Kidney epithelial cell (primary cell): ENCODE results near the gene SCNN1B. TPM values are rescaled to one million over a fixed set of nuclear protein-coding genes. Genes with fewer than 3 reads are reported as not detected.
"Not testable (repeated sequence)": the region's sequence is repeated elsewhere in the genome, so short reads cannot be mapped to it uniquely, and the experiment has no call there.

Source experiments
- DNase-seq: peaks from one replicate; pipeline ENCODE4 v3.0.0-alpha.2; 2010; ENCODE audit warnings: low read depth
- H3K27me3 ChIP-seq: 2 replicates; pipeline ENCODE4 v1.6.0; 2011; ENCODE audit warnings: low read length; ENCODE audit not compliant: control insufficient read depth, insufficient read depth
- H3K36me3 ChIP-seq: 2 replicates; pipeline ENCODE4 v1.5.1; 2011; ENCODE audit warnings: low read length; ENCODE audit not compliant: control insufficient read depth, insufficient read depth
- H3K4me3 ChIP-seq: 2 replicates; pipeline ENCODE4 v1.5.1; 2011; ENCODE audit warnings: low read depth, mild to moderate bottlenecking, control low read depth, low read length
- total RNA-seq: library from RNA; depleted of rRNA; stranded (reverse); fragments of >200 nt; gene quantifications from 2 replicates; pipeline ENCODE4 v1.2.3, GENCODE V29; 2015
- TF ChIP-seq, protein P1 (sequence below): IDR thresholded peaks from 2 replicates; pipeline ENCODE4 v1.5.1; 2011; ENCODE audit warnings: mild to moderate bottlenecking, moderate library complexity, low read length, control low read depth, inconsistent platforms; ENCODE audit not compliant: insufficient read depth, poor library complexity, severe bottlenecking

Gene SCNN1B
- total RNA-seq, 1 donor from 2014 or later = 0.38 TPM

DNA sequence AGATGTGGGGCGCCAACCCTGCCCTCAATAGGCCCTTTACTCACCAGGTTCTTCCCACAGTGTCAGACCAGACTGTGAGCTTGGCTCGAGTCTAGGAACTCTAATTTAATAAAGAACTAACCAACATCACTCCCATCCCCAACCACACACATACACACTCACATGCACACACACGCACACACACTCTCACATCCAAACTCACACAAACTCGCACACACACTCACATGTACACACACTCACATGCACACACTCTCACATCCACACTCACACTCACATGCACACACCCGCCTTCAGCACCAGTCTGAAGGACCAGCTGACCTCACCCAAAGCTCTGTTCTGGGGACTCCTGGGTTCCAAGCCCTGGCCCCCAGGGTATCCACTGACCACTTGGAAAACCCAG, 87.1 kb downstream of the SCNN1B start:
- TF ChIP-seq, protein P1, sequence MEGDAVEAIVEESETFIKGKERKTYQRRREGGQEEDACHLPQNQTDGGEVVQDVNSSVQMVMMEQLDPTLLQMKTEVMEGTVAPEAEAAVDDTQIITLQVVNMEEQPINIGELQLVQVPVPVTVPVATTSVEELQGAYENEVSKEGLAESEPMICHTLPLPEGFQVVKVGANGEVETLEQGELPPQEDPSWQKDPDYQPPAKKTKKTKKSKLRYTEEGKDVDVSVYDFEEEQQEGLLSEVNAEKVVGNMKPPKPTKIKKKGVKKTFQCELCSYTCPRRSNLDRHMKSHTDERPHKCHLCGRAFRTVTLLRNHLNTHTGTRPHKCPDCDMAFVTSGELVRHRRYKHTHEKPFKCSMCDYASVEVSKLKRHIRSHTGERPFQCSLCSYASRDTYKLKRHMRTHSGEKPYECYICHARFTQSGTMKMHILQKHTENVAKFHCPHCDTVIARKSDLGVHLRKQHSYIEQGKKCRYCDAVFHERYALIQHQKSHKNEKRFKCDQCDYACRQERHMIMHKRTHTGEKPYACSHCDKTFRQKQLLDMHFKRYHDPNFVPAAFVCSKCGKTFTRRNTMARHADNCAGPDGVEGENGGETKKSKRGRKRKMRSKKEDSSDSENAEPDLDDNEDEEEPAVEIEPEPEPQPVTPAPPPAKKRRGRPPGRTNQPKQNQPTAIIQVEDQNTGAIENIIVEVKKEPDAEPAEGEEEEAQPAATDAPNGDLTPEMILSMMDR = no peak
- DNase-seq = no peak
- no peak overlapping the region for H3K4me3 ChIP-seq
- no peaks in the 10 kb centered on the region for H3K27me3 ChIP-seq
- no peaks in the 10 kb centered on the region for H3K36me3 ChIP-seq

GRCh38 chr16:23389936-23390335, 87.8 kb downstream of the SCNN1B start:
- not testable (repeated sequence) for H3K4me3 ChIP-seq, H3K27me3 ChIP-seq, H3K36me3 ChIP-seq, DNase-seq

GRCh38 chr16:23391381-23392222, 89.5 kb downstream of the SCNN1B start:
- Histone ChIP-seq H3K36me3 (no peaks in the 10 kb centered on the region), H3K4me3 (no peak overlapping the region), H3K27me3 (no peaks in the 10 kb centered on the region)
- DNase-seq = no peak
- TF ChIP-seq, protein P1 = no peak

GRCh38 chr16:23392223-23392600, 90.1 kb downstream of the SCNN1B start:
- H3K27me3 ChIP-seq = no peaks in the 10 kb centered on the region
- no peak for DNase-seq
- H3K36me3 ChIP-seq = no peaks in the 10 kb centered on the region
- TF ChIP-seq, protein P1 = no peak
- no peak overlapping the region for H3K4me3 ChIP-seq

- Histone ChIP-seq H3K27me3 (no peaks in the 10 kb centered on the region), H3K36me3 (no peaks in the 10 kb centered on the region), H3K4me3 (no peak overlapping the region)
- TF ChIP-seq, protein P1 = no peak
- DNase-seq = no peak
Observed at GRCh38 chr16:23394141-23394831, 92.2 kb downstream of the SCNN1B start.

DNA sequence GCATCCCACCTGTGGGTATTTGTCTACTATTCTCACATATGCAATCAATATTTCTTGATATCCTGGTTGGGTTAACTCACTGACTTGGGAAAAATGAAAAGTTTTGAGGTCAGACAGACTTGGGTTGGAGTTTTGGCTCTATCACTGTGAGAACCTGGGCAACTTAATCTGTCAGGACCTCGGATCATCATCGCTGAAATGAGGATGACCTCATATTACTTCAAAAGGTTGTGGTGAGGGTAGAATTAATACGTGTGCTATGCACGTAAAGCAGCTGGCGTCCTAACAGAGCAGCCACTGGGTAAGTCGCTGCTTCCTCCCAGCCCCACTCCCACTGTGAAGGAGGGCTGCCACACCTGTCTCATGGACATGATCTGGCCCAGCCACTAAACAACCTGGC, 93.6 kb downstream of the SCNN1B start:
- TF ChIP-seq, protein P1 = no peak
- Histone ChIP-seq H3K27me3 (no peaks in the 10 kb centered on the region), H3K4me3 (no peak overlapping the region), H3K36me3 (no peaks in the 10 kb centered on the region)
- no peak for DNase-seq
